Keratinocyte (primary cell): ENCODE measurements around the gene DNPH1.
A peak's percentile ranks its signal among the peaks of the same experiment; 100 is the strongest.

Source experiments
- CTCF ChIP-seq, 3 experiments: IDR thresholded peaks in 1 of 3; conservative IDR thresholded peaks in 1 of 3; optimal IDR thresholded peaks in 1 of 3; 2 replicates in 2 of 3; 3 replicates in 1 of 3; pipeline versions ENCODE3 to v1.5.1; 2011; ENCODE audit warnings: low read length in 3 of 3, mild to moderate bottlenecking in 3 of 3, moderate library complexity in 2 of 3, control low read depth in 1 of 3, inconsistent platforms in 1 of 3; ENCODE audit not compliant: insufficient read depth in 2 of 3; ENCODE audit errors: extremely low read depth in 1 of 3
- EZH2 ChIP-seq: IDR thresholded peaks from one replicate; pipeline ENCODE4 v1.6.1; 2012; ENCODE audit warnings: inconsistent platforms, mild to moderate bottlenecking, low read length, moderate library complexity

GRCh38 chr6:43263314-43264178, 34.3 kb upstream of the DNPH1 start:
- TF ChIP-seq CTCF (optimal IDR thresholded peaks at IDR 0.05 in 1 of 3, IDR thresholded peaks at IDR 0.05 in 1 of 3, conservative IDR thresholded peaks at IDR 0.05 in 1 of 3; ENCODE audit: extremely low read depth in 1 of 3, insufficient read depth in 2 of 3, low read length in 3 of 3) (peak; percentile 93 to 100 (median 95)), EZH2 (no peak)
